Measurements from ENCODE around the gene TNXB. TPM values are rescaled to one million over a fixed set of nuclear protein-coding genes. Genes with fewer than 3 reads are reported as not detected.
A peak's percentile ranks its signal among the peaks of the same experiment; 100 is the strongest.

TNXB gene
- total and polyA plus RNA-seq, 9 of the 15 experiments (the other 6 are each of a cell fraction or from before 2014, with no cell fraction given), result 0.14 to 28.1 (median 12.4) TPM

GRCh38 chr6:32127717-32128592 lies 18.8 kb upstream of the TNXB start, which contains the start of gene ATF6B (continued):
- no peak for TF ChIP-seq CHAMP1 (IDR thresholded peaks at IDR 0.05)
- no peak for TF ChIP-seq ZNF57 (CRISPR knock-in tag; IDR thresholded peaks at IDR 0.05)
- no peak for TF ChIP-seq BACH1 (tag; IDR thresholded peaks at IDR 0.05)
- TF ChIP-seq ZBTB1 (CRISPR knock-in tag; IDR thresholded peaks at IDR 0.05; ENCODE audit: borderline replicate concordance, low read depth), result no peak
- TF ChIP-seq SAFB (IDR thresholded peaks at IDR 0.05; ENCODE audit: borderline replicate concordance, low read depth, low read length), result no peak
- TF ChIP-seq TRIM28 (IDR thresholded peaks at IDR 0.05), result no peak; the same call in 1 of the 2 replicates
- peak; percentile 93 for TF ChIP-seq SP1 (CRISPR knock-in tag; IDR thresholded peaks at IDR 0.05)
- TF ChIP-seq MAX (CRISPR knock-in tag; IDR thresholded peaks at IDR 0.05), result no peak; the same call in 1 of the 2 replicates
- no peak for TF ChIP-seq ZNF253 (CRISPR knock-in tag; conservative IDR thresholded peaks at IDR 0.05)
- TF ChIP-seq ZNF146 (CRISPR knock-in tag; IDR thresholded peaks at IDR 0.05; ENCODE audit: unreplicated experiment), result no peak
- no peak for TF ChIP-seq ZNF695 (CRISPR knock-in tag; IDR thresholded peaks at IDR 0.05)
- peak in 1 of 2 experiments; percentile 78; a peak in 1 of 4 replicates for TF ChIP-seq SRF (CRISPR knock-in tag; IDR thresholded peaks at IDR 0.05)
- no peak for TF ChIP-seq TSC22D4 (tag; IDR thresholded peaks at IDR 0.05)
- no peak for TF ChIP-seq TAL1 (IDR thresholded peaks at IDR 0.05)
- 0 out of 2 replicates have a peak, but pooled peaks have one; percentile 6 for TF ChIP-seq SOX6 (IDR thresholded peaks at IDR 0.05)
- no peak for TF ChIP-seq ZNF76 (CRISPR knock-in tag; IDR thresholded peaks at IDR 0.05; ENCODE audit: borderline replicate concordance)
- TF ChIP-seq GTF3C2 (IDR thresholded peaks at IDR 0.05; ENCODE audit: borderline replicate concordance, extremely low read depth, insufficient read length), result no peak
- TF ChIP-seq ZNF511 (CRISPR knock-in tag; IDR thresholded peaks at IDR 0.05), result peak; percentile 56
- TF ChIP-seq ETS2 (tag; IDR thresholded peaks at IDR 0.05; ENCODE audit: borderline replicate concordance, poor library complexity, severe bottlenecking), result no peak
- TF ChIP-seq ZNF830 (CRISPR knock-in tag; IDR thresholded peaks at IDR 0.05), result 0 out of 2 replicates have a peak, but pooled peaks have one; percentile 17
- peak; percentile 73 to 94 (median 91) for TF ChIP-seq YY1 (IDR thresholded peaks at IDR 0.05; ENCODE audit: borderline replicate concordance in 1 of 3, control insufficient read depth in 1 of 3, extremely low read depth in 1 of 3, insufficient read depth in 3 of 3, insufficient read length in 1 of 3, insufficient replicate concordance in 2 of 3, low read depth in 1 of 3, low read length in 2 of 3)

Measured in K562 (cell line).